ENCODE results near the gene TEX38.
"Not testable (repeated sequence)": the region's sequence is repeated elsewhere in the genome, so short reads cannot be mapped to it uniquely, and the experiment has no call there.

The TEX38 gene

DNA sequence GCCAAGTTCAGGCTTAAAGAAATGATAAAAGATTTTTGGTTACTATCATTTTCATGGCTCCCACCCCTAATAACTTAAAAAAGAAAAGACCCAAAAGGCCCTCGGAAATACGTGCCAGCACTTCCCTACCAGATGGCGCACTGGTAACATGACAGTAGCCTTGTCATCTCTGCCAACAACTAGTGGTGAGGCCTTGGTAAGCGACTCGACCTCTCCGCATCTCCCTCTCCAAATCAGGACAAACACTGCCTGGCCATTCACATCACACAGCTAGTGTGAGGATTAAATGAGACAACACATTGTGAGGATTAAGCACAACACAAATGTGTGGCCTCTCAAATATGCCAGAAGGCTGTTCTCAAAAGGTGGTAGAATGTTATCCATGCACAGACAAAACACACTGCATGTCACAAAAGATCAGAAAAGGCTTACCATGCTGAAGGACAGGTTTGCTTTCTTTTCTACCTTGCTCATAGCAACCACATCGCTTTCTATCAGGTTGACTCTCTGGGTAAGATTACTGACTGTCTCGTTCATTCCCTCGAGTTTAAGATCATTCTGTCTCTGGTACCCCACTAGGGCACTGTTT, 16.4 kb downstream of the TEX38 start:
- no peak for DNase-seq (ENCODE audit: low read depth in 2 of 2)

DNA sequence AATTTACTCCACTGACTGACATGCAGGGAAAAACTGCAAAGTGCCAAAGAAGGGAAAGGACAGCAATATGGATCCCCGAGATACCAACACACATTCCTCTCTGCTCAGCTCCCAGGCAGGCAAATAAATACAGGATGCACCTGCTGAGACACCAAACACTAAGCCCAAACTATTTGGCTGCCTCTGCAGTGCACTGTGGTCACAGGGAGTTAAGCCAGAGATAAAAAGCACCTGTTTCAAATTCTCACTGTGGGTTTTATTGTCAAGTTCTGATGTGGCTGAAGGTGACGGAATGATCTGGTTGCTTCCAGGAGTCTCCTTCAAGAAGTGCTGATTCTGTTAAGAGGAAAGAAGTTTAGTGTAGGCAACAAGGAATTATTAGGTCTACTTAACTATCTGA, 17.7 kb downstream of the TEX38 start:
- DNase-seq (ENCODE audit: low read depth in 2 of 2): no peak

DNA sequence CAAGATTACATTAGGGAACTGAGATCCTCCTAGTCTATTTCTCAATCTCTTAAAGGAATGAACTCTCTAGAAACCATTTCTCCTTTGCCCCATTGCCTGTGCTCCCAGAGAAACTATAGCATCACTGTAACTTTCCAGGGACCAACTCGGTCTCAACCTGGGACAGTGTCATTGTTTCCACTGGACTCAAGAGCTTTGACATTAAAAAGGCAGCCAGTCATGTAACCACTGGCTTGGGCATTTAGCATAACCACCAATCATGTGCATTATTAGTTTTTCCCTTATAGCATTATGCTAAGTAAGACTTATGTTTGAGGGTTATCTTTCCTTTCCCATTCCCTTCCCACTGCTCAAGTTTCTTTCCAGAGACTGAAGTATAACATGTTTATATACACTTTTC, 18.2 kb downstream of the TEX38 start:
- DNase-seq (ENCODE audit: low read depth in 2 of 2): no peak

DNA sequence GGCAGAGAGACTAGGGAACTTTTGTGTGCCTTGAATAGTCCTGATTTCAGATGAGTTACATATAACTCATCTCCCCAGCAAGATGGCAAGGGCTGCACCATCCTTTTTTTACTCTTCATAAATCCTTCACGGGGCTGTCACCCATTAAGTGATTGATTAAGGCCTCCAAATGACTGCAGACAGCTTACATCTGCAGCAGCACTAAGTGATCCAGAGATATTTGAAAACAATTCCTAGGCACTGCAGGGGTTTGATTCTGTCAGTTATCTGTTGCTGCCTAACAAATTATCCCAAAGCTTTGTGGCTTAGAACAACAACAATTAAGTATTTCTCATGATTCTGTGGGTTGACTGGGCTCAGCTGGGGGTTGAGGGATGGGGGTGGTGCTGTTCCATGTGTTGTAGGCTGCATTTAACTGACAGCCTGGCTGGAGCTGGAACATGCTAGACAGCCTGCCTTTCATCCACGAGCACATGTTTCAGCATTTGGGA, 19.3 kb downstream of the TEX38 start:
- DNase-seq (ENCODE audit: low read depth in 2 of 2): no peak

DNA sequence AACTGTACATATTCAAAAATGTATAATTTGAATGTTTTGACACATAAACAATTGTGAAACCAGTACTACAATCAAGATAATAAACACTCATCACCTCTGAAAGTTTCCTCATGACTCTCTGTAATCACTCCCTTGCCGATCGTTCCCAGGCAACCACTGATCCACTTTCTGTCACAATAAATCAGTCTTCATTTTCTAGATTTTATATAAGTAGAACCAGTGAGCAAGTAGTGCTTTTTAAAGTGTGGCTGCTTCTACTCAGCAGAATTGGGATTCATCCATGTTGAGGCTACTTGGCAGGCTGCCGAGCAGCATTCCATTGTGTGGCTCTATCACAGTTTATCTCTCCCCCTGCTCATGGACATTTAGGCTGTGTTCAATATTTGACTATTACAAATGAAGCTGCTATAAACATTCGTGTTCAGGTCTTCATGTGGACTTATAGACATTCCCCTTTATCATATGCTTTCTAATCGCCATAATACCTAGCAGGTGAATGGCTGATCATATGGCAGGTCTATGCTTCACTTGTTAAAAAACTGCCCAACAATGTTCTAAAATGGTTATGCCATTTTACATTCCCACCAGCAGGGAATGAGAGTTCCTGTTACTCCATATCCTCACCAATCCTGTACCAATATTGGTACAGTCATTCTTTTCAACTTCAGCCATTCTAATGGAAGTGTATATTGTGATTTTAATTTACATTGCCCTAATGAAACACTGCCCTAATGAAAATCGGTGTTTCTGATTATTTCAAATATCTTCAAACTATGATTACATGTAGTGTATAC, 20.5 kb downstream of the TEX38 start:
- DNase-seq (ENCODE audit: low read depth in 2 of 2): no peak

DNA sequence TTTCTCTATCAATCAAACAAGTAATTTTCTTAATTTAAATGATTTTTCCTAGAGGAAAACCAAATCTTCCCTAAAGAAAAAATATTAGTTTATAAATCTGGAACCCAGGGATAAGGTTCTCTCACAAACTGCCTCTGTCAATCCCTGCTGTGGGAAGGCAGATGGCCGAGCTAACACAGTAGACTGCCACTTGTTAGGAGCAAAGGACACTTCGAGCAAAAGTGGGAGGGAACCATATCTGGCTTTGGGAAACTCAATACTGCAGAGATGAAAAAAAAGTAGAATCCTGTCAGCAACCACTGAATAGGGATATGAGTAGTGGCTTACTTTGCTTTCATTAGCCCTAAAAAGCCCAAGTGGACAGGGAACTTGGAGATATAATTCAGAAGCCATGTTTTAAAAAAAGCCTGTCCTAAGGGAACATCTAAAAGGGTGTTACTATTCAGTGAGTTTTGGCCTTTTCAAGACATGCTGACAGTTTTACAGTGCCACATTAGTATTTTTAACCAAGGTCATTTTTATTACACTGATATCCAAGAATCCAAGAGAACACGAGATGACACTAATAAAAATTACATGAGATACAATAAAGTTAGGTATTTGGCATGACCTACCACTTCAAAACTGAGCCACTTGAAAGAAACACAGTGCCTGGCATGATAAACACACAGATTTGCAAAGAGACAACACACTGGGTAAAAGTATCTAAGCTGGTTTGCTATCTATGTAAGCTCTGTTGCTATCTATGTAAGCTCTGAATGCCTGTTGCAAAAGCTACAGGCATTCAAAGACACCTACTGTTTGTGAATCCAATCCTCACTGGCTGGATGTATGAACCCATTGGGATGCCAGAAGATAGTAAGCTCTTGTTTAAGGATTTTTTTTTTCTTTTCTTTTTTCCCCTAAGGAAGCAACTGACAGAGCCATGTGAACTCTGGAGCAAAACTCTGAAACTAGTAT, 21.4 kb downstream of the TEX38 start:
- no peak for DNase-seq (ENCODE audit: low read depth in 2 of 2)

DNA sequence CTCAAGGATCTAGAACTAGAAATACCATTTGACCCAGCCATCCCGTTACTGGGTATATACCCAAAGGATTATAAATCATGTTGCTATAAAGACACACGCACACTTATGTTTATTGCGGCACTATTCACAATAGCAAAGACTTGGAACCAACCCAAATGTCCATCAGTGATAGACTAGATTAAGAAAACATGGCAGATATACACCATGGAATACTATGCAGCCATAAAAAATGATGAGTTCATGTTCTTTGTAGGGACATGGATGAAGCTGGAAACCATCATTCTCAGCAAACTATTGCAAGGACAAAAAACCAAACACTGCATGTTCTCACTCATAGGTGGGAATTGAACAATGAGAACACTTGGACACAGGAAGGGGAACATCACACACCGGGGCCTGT, 23.0 kb downstream of the TEX38 start:
- DNase-seq (ENCODE audit: low read depth in 2 of 2): not testable (repeated sequence)

DNA sequence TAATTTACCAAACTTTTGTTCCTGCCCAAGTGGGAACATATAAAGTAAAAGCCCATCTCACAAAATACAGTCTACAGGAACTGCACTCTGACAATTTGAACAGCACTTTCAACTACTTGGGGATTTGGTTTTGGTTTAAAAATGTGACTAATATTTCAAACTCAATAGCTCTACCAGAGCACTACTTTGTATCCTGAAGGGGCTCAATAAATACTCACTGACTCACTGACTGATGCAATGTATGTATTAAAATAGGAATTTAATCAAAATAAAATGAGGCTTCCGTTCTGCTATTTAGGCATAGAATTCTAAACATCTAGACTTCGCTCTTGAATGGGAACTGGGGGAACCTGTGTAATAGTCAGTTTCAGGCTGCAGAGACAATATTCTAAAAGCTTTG, 25.4 kb downstream of the TEX38 start:
- DNase-seq (ENCODE audit: low read depth in 2 of 2): no peak

DNA sequence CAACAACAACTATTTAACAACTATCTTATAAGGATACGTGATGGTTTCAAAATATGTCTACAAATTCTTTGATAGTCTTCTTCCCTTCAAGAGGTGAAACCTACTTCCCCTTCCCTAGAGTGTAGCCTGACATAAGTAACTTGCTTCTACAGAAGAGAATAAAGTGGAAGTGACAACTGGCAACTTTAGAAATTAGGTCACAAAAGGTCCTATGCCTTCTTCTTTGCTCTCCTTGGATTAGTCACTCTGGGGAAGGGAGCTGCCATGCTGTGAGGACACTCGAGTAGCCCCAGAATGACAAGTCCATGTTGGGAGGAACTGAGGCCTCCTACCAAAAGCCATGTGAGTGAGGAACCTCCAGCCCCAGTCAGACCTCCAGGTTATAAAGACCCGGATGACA, 28.0 kb downstream of the TEX38 start:
- DNase-seq (ENCODE audit: low read depth in 2 of 2): no peak

DNA sequence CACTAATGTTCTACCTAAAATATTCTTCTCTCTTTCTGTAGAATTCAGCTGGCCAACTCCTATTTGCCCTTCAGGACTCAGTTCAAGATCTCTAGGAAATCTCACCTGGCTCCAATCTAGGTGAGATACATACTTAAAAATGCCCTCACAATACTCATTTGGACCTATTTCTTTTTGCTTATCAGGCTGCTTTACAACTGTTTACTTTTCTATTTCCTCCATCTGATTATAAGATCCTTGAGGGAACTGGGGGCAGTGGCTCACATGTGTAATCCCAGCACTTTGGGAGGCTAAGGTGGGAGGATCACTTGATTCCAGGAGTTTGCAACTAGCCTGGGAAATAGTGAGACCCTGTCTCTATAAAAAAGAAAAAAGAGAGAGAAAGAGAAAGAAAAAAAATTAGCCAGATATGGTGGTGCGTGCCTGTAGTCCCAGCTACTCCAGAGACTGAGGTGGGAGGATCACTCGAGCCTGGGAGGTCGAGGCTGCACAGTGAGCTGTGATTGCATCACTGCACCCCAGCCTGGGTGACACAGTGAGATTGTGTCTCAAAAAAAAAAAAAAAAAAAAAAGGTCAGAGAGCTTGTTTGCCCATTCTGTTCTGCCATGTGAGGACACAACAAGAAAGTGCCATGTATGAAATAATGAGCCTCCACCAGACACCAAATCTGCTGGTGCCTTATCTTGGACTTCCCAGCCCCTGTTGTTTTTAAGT, 32.4 kb downstream of the TEX38 start:
- DNase-seq (ENCODE audit: low read depth in 2 of 2): no peak

DNA sequence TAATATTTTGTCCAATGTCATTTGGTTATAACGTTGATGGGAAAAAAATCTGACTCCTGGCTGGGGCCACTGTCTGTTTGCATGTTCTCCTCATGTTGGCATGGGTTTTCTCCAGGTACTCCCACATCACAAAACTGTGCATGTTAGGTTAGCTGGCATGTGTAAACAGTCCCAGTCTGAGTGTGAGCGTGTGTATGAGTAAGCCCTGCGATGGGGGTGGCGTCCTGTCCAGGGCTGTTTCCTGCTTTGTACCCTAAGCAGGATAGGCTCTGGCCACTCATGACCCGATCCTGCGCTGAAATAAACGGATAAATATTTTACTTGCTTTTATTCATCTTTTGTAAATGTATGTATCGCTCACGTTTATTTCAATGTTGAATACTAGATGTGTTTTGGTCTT, 33.8 kb downstream of the TEX38 start:
- no peak for DNase-seq (ENCODE audit: low read depth in 2 of 2)

DNA sequence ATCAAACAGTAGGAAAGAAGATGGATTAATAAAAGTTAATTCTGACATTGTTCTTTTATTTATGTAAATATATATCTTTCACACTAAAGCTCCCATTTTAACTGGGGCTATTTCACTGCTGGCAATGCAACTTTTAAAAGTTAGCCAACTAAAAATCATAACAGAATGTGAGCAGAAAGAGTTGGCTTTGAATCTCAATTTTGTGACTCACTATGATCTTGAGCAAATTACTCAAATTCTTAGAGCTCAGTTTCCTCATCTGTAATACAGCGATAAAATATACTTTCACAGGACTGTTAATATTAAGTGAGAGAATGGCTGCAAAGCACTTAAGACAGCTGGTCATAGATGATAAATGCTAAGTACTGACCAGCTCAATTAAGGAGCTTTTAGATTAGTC, 36.5 kb downstream of the TEX38 start:
- DNase-seq (ENCODE audit: low read depth in 2 of 2): no peak

DNA sequence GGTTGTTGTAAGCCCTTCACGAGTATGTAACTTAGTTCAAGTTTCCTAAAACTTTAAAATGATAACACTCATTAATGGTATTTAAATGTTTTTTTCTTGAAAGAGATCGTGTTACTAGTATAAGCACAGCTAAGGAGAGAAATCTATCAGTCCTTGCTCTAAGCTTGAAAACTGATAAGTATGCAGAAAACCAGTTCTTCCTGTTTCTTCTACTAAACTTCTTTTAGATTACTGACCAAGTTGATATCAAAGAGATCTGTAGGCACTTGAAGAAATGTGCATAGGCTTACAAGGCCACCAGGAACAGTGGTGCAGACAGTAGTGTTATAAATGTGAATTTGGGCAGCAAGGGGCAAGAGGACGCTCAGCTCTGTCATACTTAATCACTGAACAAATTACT, 43.3 kb downstream of the TEX38 start:
- DNase-seq (ENCODE audit: low read depth in 2 of 2): no peak

DNA sequence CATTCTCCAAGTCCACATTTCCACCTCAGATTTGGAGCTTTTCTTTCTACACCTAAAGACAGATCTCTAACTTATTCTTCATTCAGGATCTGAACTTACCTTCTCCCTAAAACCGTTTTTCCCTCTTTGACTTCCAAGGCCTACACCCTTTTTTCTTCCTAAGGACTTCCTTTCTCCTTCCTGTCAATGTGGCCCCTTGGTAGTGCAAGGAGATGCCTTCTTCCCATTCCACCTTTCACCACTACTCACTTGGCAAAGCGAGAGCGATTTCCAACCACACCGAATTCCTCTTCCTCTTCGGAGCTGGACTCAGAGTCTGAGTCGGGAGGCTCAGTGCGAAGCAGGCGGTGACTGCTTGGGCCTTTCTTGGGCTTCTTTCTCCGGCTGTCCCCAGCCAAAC, 46.0 kb downstream of the TEX38 start:
- no peak for DNase-seq (ENCODE audit: low read depth in 2 of 2)

DNA sequence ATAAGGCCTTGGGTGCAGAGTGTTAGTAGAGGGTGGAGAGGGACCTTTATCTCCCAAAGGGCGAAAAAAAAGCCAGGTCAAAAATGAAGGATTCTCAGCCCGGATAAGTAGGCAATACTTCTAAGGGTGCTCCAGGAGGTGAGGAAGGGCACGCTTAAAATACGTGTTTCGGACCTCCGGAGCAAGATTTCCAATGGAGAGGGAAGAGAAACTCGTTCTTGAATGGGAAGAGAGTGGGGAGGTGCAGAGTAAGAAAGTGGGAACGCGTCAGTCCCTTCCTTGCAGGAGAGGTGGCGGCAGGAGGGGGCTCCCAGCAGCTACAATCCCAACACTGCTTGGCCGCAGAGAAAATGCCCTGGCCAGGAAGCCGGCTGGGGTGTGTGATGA, 46.7 kb downstream of the TEX38 start:
- DNase-seq (ENCODE audit: low read depth in 2 of 2): no peak

DNA sequence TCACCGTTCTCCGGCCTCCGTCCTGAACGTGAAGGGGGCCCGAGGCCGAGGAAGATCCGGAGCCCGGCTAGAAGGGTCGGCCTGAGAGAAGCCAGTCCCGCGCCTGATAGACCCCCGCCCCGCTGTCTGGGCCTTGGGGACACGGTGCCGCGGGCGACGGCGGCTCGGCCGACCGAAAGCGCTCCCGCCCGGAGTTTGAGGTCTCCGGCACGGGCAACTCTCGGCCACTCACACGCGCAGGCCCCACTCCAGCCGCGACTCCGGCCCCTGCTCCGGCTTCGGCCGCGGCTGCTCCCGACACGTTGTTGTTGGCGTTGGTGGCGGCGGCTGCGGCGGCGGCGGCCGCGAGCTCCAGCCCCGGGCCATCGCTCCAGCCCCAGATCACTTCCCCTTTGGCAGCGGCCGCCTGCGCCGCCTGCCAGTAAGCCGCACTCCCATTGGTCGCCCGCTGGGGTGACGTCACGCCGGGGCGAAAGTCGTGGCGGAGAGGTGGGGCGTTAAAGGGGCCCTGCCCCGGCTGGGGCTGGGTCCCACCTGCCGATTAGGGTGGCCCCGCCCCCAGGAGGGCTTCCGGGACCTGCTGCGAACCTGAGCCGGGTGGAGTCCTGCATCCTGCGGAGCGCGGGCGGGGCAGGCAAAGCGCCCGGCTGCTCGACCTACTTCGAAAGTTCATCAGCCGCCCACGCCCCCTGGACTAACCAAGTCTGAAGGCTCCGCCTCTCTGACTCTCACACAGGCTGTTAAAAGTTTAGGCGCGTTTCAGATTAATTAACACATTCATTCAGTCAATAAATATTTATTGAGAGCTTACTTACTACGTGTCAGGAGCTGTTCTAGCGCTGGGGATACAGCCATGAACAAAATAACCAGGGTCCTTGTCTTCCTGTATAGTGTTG, 47.3 kb downstream of the TEX38 start, which contains the start of gene EFCAB14:
Gene EFCAB14, minus strand, starts transcription at position 388 of the 896 bp plus-strand sequence. CDS start 1,027 bp downstream, outside the sequence.
- peak; percentile 98 to 99 for DNase-seq (ENCODE audit: low read depth in 2 of 2)

DNA sequence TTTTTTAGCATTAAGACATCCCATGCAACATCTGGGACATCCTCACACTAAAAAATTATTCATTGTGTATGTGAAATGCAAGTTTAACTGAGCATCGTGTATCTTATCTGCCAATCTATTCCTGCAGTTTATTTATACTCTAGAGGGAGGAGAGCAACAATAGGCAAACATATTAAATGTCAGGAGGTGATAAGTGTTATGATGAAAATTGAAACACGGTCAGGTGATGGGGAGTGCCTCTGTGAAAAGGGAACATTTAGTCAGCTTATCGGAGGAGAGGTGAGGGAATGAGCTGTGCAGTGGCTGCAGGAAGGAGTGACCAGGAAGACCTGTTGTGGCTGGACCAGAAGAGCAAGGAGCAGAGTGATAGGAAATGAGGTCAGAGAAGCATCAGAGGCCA, 48.0 kb downstream of the TEX38 start:
- DNase-seq (ENCODE audit: low read depth in 2 of 2): no peak

DNA sequence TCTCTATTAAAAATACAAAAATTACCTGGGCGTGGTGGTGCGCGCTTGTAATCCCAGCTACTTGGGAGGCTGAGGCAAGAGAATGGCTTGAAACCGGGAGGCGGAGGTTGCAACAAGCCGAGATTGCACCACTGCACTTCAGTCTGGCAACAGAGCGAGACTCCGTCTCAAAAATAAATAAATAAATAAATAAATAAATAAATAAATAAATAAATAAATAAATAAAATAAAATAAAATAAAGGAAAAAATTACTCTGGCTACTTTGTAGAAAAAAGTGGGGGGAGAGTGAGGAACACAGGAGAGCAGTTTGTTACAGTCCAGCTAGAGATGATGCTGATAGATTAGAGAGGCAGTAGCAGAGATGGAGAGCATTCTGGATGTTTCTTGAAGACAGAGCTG, 48.7 kb downstream of the TEX38 start:
- DNase-seq (ENCODE audit: low read depth in 2 of 2): not testable (repeated sequence)

DNA sequence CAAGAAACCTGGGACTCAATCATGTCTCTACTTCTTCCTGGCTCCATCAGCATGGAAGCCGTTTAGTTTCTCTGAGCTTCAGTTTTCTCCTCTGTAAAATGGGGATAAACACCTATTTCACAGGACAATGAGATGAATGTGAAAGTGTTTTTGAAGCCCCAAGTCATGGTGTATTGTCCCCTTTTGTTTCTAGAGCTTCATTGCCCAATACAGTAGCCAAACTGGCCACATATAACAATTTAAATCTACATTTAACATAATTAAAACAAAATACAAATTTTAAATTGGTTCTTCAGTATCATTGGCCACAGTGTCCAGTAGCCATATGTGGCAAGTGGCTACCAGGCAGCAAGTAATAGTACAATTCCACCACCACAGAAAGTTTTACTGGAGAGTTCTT, 49.5 kb downstream of the TEX38 start:
- DNase-seq (ENCODE audit: low read depth in 2 of 2): no peak

DNA sequence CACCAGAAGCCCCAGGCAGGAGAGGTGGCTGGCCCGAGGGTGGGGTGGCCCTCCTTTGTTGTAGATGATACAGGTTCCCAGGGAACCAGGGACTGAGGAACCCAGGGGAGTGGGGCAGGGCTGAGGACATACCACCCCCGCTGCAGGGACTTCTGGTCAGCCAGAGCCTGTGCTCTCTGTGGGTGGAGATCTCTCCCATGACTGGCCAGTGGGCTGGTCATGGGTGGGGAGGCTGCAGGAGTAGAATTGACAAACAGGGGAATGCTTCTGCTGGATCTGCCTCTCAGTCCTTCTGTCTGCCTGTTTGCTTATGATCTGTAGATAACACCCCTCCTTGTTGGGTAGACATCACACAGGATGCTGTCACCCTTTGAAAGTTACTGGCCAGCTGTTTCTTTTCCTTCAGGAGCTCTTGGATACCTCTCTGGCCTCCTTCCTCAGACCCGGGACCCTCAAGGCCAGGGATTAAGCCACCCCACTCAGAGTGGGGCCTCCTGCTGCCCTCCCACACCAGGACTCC, 50.1 kb downstream of the TEX38 start:
- no peak for DNase-seq (ENCODE audit: low read depth in 2 of 2)
